OCI-M1 (cell line): ENCODE results near the gene CDK14.
A peak's percentile ranks its signal among the peaks of the same experiment; 100 is the strongest.
"Not testable (repeated sequence)": the region's sequence is repeated elsewhere in the genome, so short reads cannot be mapped to it uniquely, and the experiment has no call there.

Source experiments
- DNase-seq: peaks from one replicate; lab custom pipeline; 2025; lab: John Stamatoyannopoulos, UW

The CDK14 gene

GRCh38 chr7:90792301-90792700 lies 196.2 kb downstream of the CDK14 start:
- DNase-seq, result no peak

- peak; percentile 43 for DNase-seq
Observed at GRCh38 chr7:90794234-90794633, 198.1 kb downstream of the CDK14 start.

- DNase-seq, result no peak
Observed at GRCh38 chr7:90797596-90797995, 201.5 kb downstream of the CDK14 start.

GRCh38 chr7:90804370-90804769 lies 208.2 kb downstream of the CDK14 start:
- DNase-seq, result no peak

GRCh38 chr7:90815552-90815951 lies 219.4 kb downstream of the CDK14 start:
- DNase-seq, result not testable (repeated sequence)

GRCh38 chr7:90816511-90817142 lies 220.5 kb downstream of the CDK14 start:
- peak; percentile 87 for DNase-seq

GRCh38 chr7:90817151-90817550 lies 221.0 kb downstream of the CDK14 start:
- no peak for DNase-seq

- no peak for DNase-seq
Observed at GRCh38 chr7:90817846-90818245, 221.7 kb downstream of the CDK14 start.

- DNase-seq, result no peak
Observed at GRCh38 chr7:90818341-90818740, 222.2 kb downstream of the CDK14 start.

- DNase-seq, result no peak
Observed at GRCh38 chr7:90821961-90822620, 226.0 kb downstream of the CDK14 start.

GRCh38 chr7:90824386-90825307 lies 228.5 kb downstream of the CDK14 start:
- no peak for DNase-seq

GRCh38 chr7:90825779-90826178 lies 229.7 kb downstream of the CDK14 start:
- DNase-seq, result no peak

GRCh38 chr7:90828601-90829000 lies 232.5 kb downstream of the CDK14 start:
- DNase-seq, result no peak

GRCh38 chr7:90830308-90830707 lies 234.2 kb downstream of the CDK14 start:
- no peak for DNase-seq

- DNase-seq, result no peak
Observed at GRCh38 chr7:90832726-90833125, 236.6 kb downstream of the CDK14 start.

GRCh38 chr7:90833443-90833842 lies 237.3 kb downstream of the CDK14 start:
- DNase-seq, result peak; percentile 42

- DNase-seq, result peak; percentile 96
Observed at GRCh38 chr7:90834771-90835170, 238.7 kb downstream of the CDK14 start.

GRCh38 chr7:90835861-90836260 lies 239.7 kb downstream of the CDK14 start:
- no peak for DNase-seq

GRCh38 chr7:90836937-90837336 lies 240.8 kb downstream of the CDK14 start:
- no peak for DNase-seq

GRCh38 chr7:90838799-90839198 lies 242.7 kb downstream of the CDK14 start:
- DNase-seq, result no peak

- no peak for DNase-seq
Observed at GRCh38 chr7:90839316-90839715, 243.2 kb downstream of the CDK14 start.

- no peak for DNase-seq
Observed at GRCh38 chr7:90839727-90840291, 243.7 kb downstream of the CDK14 start.
